SK-N-SH (cell line): ENCODE results near the gene C18orf32. TPM values are rescaled to one million over a fixed set of nuclear protein-coding genes. Genes with fewer than 3 reads are reported as not detected.
A peak's percentile ranks its signal among the peaks of the same experiment; 100 is the strongest.

Experiments
- CTCF ChIA-PET: fragments of 300-600, 350-600 bp; formaldehyde crosslinking; extraction: SDS; loops from one replicate; lab custom pipeline; 2021; lab: Yijun Ruan, JAX
- POLR2A ChIA-PET: fragments of 350-600 bp; sonication (Branson Sonifier 250); formaldehyde crosslinking; extraction: SDS; loops from one replicate; lab custom pipeline; 2020; ENCODE audit warnings: antibody characterized with exemption, inconsistent platforms; lab: Yijun Ruan, JAX
- DNase-seq: peaks from one replicate; pipeline ENCODE4 v3.0.0; 2012
- H2AFZ ChIP-seq: fragments of 200-600 bp; sonication (generic); 2 replicates; pipeline ENCODE4 v1.8.1; 2016; ENCODE audit warnings: antibody characterized with exemption, mild to moderate bottlenecking, low read depth
- H3F3A ChIP-seq: fragments of 200-600 bp; sonication (generic); replicated peaks from 2 replicates; pipeline ENCODE3; 2016; ENCODE audit warnings: antibody characterized with exemption, mild to moderate bottlenecking; ENCODE audit not compliant: insufficient read depth
- H3K27ac ChIP-seq, 2 experiments: fragments of 200-500 bp in 1 of 2; fragments of 200-600 bp in 1 of 2; sonication (Bioruptor generic) in 1 of 2; sonication (generic), shearing (Covaris generic) in 1 of 2; 2 replicates each; pipeline versions ENCODE4 v1.5.1 to v1.6.1; 2014 to 2016; ENCODE audit warnings: low read depth in 2 of 2, inconsistent platforms in 1 of 2, low read length in 1 of 2, mild to moderate bottlenecking in 1 of 2, mixed read lengths in 1 of 2
- H3K27me3 ChIP-seq: fragments of 200-600 bp; sonication (generic), shearing (Covaris generic); 2 replicates; pipeline ENCODE4 v1.6.1; 2016; ENCODE audit warnings: mixed run types; ENCODE audit not compliant: insufficient read depth
- H3K36me3 ChIP-seq, 2 experiments: fragments of 200-500 bp in 1 of 2; fragments of 200-600 bp in 1 of 2; sonication (Bioruptor generic) in 1 of 2; sonication (generic) in 1 of 2; replicated peaks in 1 of 2; 2 replicates each; pipeline versions ENCODE3 to v1.5.1; 2014 to 2016; ENCODE audit warnings: low read length in 1 of 2, mild to moderate bottlenecking in 1 of 2; ENCODE audit not compliant: insufficient read depth in 2 of 2, control insufficient read depth in 1 of 2
- H3K4me1 ChIP-seq, 2 experiments: fragments of 200-500 bp in 1 of 2; fragments of 200-600 bp in 1 of 2; sonication (Bioruptor generic) in 1 of 2; sonication (generic), shearing (Covaris generic) in 1 of 2; 2 replicates each; pipeline versions ENCODE4 v1.5.1 to v1.6.1; 2014 to 2016; ENCODE audit warnings: low read depth in 1 of 2, low read length in 1 of 2, mixed run types in 1 of 2; ENCODE audit not compliant: insufficient read depth in 2 of 2, control insufficient read depth in 1 of 2
- H3K4me2 ChIP-seq: fragments of 200-600 bp; sonication (generic), shearing (Covaris generic); 2 replicates; pipeline ENCODE4 v1.6.1; 2017; ENCODE audit warnings: mixed run types
- H3K4me3 ChIP-seq, 2 experiments: fragments of 200-500 bp in 1 of 2; fragments of 200-600 bp in 1 of 2; sonication (Bioruptor generic) in 1 of 2; sonication (generic), shearing (Covaris generic) in 1 of 2; 2 replicates each; pipeline versions ENCODE4 v1.5.1 to v1.8.1; 2014 to 2016; ENCODE audit warnings: low read depth in 2 of 2, inconsistent platforms in 1 of 2, low read length in 1 of 2, mild to moderate bottlenecking in 1 of 2, mixed read lengths in 1 of 2, moderate library complexity in 1 of 2
- H3K79me2 ChIP-seq: fragments of 200-600 bp; sonication (generic); 2 replicates; pipeline ENCODE4 v1.8.1; 2017; ENCODE audit warnings: mild to moderate bottlenecking; ENCODE audit not compliant: insufficient read depth
- H3K9ac ChIP-seq: fragments of 200-600 bp; sonication (generic); 2 replicates; pipeline ENCODE4 v1.6.1; 2017; ENCODE audit warnings: mixed run types
- H3K9me2 ChIP-seq: fragments of 200-600 bp; sonication (generic); 2 replicates; pipeline ENCODE4 v1.6.1; 2017; ENCODE audit warnings: mixed run types
- H3K9me3 ChIP-seq: fragments of 200-600 bp; sonication (generic); 2 replicates; pipeline ENCODE4 v1.6.1; 2017; ENCODE audit warnings: mixed run types, mild to moderate bottlenecking, moderate library complexity
- H4K20me1 ChIP-seq: fragments of 200-600 bp; sonication (generic); 2 replicates; pipeline ENCODE4 v1.6.1; 2017; ENCODE audit warnings: mild to moderate bottlenecking, mixed run types; ENCODE audit not compliant: insufficient read depth
- CHD2 ChIP-seq: fragments of 150-350 bp; IDR thresholded peaks from 2 replicates; pipeline ENCODE4 v1.6.1; 2018; ENCODE audit warnings: low read length; ENCODE audit not compliant: partially characterized antibody
- CTCF ChIP-seq: fragments of 200-600 bp; sonication (generic); IDR thresholded peaks from 2 replicates; pipeline ENCODE4 v1.6.1; 2017; ENCODE audit warnings: antibody characterized with exemption, mild to moderate bottlenecking, moderate library complexity
- EP300 ChIP-seq, 2 experiments: IDR thresholded peaks; 2 replicates each; pipeline versions ENCODE4 v1.4.0 to v1.6.1; 2012; ENCODE audit warnings: borderline replicate concordance in 1 of 2, low read depth in 1 of 2, low read length in 1 of 2
- EZH2phosphoT487 ChIP-seq: fragments of 200-600 bp; sonication (generic); IDR thresholded peaks from 2 replicates; pipeline ENCODE4 v1.6.1; 2017; ENCODE audit warnings: low read depth, mixed run types, mild to moderate bottlenecking, antibody characterized with exemption, moderate library complexity, borderline replicate concordance
- MEF2A ChIP-seq: IDR thresholded peaks from 2 replicates; pipeline ENCODE4 v1.4.0; 2012; ENCODE audit warnings: low read depth, borderline replicate concordance
- NFIC ChIP-seq: IDR thresholded peaks from 2 replicates; pipeline ENCODE4 v1.4.0; 2012; ENCODE audit warnings: borderline replicate concordance
- NRF1 ChIP-seq: IDR thresholded peaks from 2 replicates; pipeline ENCODE4 v1.6.1; 2012; ENCODE audit warnings: low read depth, mild to moderate bottlenecking, low read length
- RAD21 ChIP-seq: IDR thresholded peaks from 2 replicates; pipeline ENCODE4 v1.6.1; 2012; ENCODE audit warnings: mild to moderate bottlenecking, low read length
- REST ChIP-seq: IDR thresholded peaks from 2 replicates; pipeline ENCODE4 v1.6.1; 2012; ENCODE audit warnings: mild to moderate bottlenecking, low read depth, low read length, moderate library complexity
- SMC3 ChIP-seq: IDR thresholded peaks from 2 replicates; pipeline ENCODE4 v1.6.1; 2012; ENCODE audit warnings: low read depth, low read length, improper control_type of control experiment
- TAF1 ChIP-seq: IDR thresholded peaks from 2 replicates; pipeline ENCODE4 v1.6.1; 2012; ENCODE audit warnings: low read depth, mild to moderate bottlenecking, low read length, moderate library complexity, borderline replicate concordance
- WGBS: methylation state at CpG from one replicate; pipeline ENCODE4 v1.1.6; 2017; ENCODE audit warnings: low lambda C conversion rate; 5-methylcytosine and 5-hydroxymethylcytosine counted together
- polyA plus RNA-seq, 3 experiments: library from polyadenylated mRNA; depleted of rRNA; stranded (reverse); fragments of >200 nt; gene quantifications; 2 replicates each; pipeline ENCODE4 v1.2.3, GENCODE V29; 2012
- TF ChIP-seq, protein P1 (sequence below): fragments of 150-350 bp; IDR thresholded peaks from 2 replicates; pipeline ENCODE4 v1.6.1; 2017; ENCODE audit warnings: antibody characterized with exemption, low read length, low read depth, borderline replicate concordance
- TF ChIP-seq, protein P2 (sequence below): IDR thresholded peaks from 2 replicates; pipeline ENCODE4 v1.4.0; 2012; ENCODE audit warnings: low read depth

The C18orf32 gene
- polyA plus RNA-seq, 1 of the 3 experiments (the other 2 are of a cell fraction): 29.4 TPM

GRCh38 chr18:49534846-49535601, 48.0 kb upstream of the C18orf32 start (continued):
- TF ChIP-seq NRF1 (no peak), RAD21 (no peak)

DNA sequence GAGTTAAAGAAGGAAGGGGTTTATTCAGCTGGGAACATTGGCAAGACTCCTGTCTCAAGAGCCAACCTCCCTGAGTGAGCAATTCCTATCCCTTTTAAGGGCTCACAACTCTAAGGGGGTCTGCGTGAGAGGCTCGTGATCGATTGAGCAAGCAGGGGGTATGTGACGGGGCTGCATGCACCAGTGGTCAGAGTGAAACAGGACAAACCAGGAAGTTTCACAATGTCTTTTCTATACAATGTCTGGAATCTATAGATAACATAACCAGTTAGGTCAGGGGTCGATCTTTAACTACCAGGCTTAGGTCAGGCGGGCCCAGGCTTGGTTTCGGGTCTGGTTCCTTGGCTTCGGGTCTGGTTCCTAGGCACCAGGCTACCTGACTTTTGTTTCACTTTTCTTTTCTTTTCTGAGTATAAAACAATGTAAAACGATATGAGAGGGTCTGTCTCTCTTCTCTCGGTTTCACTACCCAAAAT, 44.7 kb upstream of the C18orf32 start:
- Histone ChIP-seq H3K36me3 (no peaks in the 10 kb centered on the region), H3K79me2 (no peaks in the 10 kb centered on the region)

More for the DNA sequence above, 44.7 kb upstream of the C18orf32 start:
- H3K9ac ChIP-seq: no peak overlapping the region
- no peaks in the 10 kb centered on the region for H3K27me3 ChIP-seq
- WGBS: 80% methylated on average over 10 of the region's 10 CpGs
- peak overlapping the region; percentile 16; the same call in 1 of the 2 replicates for H2AFZ ChIP-seq
- ChIA-PET CTCF (interaction anchor here (0.7 kb wide), 1 partner anchor 327 kb away, joined by 3 read pairs; no protein-coding TSS in a partner anchor), POLR2A (no interaction called here)
- no peaks in the 10 kb centered on the region for H3K9me3 ChIP-seq
- no peak overlapping the region for H3K4me2 ChIP-seq
- TF ChIP-seq SMC3: no peak
- TF ChIP-seq NRF1: no peak
- TF ChIP-seq, protein P1, sequence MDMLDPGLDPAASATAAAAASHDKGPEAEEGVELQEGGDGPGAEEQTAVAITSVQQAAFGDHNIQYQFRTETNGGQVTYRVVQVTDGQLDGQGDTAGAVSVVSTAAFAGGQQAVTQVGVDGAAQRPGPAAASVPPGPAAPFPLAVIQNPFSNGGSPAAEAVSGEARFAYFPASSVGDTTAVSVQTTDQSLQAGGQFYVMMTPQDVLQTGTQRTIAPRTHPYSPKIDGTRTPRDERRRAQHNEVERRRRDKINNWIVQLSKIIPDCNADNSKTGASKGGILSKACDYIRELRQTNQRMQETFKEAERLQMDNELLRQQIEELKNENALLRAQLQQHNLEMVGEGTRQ: no peak
- TF ChIP-seq NFIC: no peak
- TF ChIP-seq REST: no peak
- TF ChIP-seq, protein P2, sequence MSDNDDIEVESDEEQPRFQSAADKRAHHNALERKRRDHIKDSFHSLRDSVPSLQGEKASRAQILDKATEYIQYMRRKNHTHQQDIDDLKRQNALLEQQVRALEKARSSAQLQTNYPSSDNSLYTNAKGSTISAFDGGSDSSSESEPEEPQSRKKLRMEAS: no peak
- TF ChIP-seq CTCF: no peak
- no peak for TF ChIP-seq EP300 (IDR thresholded peaks at IDR 0.05; ENCODE audit: borderline replicate concordance in 1 of 2, low read depth in 1 of 2, low read length in 1 of 2)
- no peak for TF ChIP-seq CHD2
- no peak for TF ChIP-seq EZH2phosphoT487
- TF ChIP-seq TAF1: no peak
- TF ChIP-seq MEF2A: no peak
- no peak overlapping the region for H3K27ac ChIP-seq
- no peak overlapping the region for H3K4me3 ChIP-seq
- H3F3A ChIP-seq: no peaks in the 10 kb centered on the region
- no peaks in the 10 kb centered on the region for H3K9me2 ChIP-seq
- H4K20me1 ChIP-seq: no peaks in the 10 kb centered on the region
- H3K4me1 ChIP-seq: 0 out of 4 replicates have a peak, but pooled peaks cover 0 to 10% of the 10 kb centered on the region in 2 experiments
- no peak for DNase-seq
